HG02970 (cell line): ENCODE results near the gene MSANTD3.
"Not testable (repeated sequence)": the region's sequence is repeated elsewhere in the genome, so short reads cannot be mapped to it uniquely, and the experiment has no call there.

ENCODE experiments used
- ATAC-seq: cut with Tn5 transposase; IDR thresholded peaks from one replicate; pipeline ENCODE4 v1.9.1; 2021; ENCODE audit warnings: mild to moderate bottlenecking, moderate library complexity, moderate number of reproducible peaks; ENCODE audit not compliant: unreplicated experiment, low FRiP score

Gene MSANTD3, protein sequence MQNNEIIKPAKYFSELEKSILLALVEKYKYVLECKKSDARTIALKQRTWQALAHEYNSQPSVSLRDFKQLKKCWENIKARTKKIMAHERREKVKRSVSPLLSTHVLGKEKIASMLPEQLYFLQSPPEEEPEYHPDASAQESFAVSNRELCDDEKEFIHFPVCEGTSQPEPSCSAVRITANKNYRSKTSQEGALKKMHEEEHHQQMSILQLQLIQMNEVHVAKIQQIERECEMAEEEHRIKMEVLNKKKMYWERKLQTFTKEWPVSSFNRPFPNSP

DNA sequence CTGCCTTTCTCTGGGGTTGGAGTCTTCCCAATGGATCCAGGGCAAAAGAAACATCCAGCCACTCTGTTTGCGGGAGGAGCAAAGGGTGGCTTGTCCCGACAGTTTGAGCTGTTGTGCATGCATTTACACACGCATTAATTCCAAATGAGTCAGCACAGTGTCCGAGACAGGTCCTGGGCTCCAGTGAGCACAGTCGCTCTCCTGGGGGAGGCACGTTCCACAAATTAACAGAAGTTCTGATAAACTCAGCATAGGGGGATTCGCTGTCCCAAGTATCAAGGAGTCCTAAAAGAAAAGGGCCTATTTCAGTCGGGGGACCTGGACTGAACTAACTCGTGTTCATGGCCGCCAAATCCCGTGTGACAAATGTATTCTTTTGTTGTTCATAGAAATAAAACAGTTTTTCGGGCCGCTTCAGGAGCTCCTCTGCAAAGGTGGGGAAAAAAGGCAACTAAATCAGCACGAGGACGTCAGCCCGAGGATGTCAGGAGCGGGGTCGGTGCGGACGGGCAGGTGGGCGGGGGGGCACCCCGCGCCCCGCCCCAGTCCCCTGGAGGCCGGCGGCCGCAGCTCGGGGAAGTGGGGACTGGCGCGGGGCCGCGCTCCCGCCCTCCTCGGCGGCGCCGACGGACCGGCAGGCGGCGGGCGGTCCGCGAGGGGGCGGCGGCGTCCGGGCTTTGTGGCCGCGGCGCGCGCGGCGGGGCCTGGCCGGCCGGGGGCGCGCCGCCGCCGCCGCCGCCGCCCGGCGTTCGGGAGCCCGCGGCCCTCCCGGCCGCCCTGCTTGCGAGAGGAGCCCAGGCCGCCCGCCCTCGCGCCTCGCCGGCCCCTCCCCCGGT, at the start of gene MSANTD3:
MSANTD3 (plus strand) TSS at position 614 of the 836 bp plus-strand sequence. CDS start 14,796 bp downstream, outside the sequence.
- ATAC-seq: peak; percentile 73

DNA sequence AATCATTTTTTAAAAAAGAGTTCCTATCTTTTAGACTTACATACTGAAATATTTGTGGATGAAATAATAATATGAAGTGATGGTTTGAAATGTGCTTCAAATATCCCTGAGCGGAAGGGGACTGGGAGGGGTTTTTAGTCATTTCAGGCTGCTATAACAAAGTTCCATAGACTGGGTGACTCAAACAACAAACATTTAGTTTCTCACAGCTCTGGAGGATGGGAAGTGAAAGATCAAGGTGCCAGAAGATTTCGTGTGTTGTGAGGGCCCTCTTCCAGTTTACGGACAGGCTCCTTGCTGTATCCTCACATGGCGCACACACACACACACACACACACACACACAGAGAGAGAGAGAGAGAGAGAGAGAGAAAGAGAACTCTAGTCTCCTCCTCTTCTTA, 47.1 kb upstream of the MSANTD3 start:
- no peak for ATAC-seq

DNA sequence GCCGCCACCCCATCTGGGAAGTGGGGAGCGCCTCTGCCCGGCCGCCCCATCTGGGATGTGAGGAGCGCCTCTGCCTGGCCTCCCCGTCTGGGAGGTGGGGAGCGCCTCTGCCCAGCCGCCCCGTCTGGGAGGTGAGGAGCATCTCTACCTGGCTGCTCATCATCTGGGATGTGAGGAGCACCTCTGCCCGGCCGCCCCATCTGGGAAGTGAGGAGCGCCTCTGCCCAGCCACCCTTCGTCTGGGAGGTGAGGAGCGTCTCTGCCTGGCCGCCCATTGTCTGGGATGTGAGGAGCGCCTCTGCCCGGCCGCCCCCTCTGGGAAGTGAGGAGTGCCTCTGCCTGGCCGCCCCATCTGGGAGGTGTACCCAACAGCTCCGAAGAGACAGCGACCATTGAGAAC, 34.0 kb upstream of the MSANTD3 start:
- not testable (repeated sequence) for ATAC-seq

DNA sequence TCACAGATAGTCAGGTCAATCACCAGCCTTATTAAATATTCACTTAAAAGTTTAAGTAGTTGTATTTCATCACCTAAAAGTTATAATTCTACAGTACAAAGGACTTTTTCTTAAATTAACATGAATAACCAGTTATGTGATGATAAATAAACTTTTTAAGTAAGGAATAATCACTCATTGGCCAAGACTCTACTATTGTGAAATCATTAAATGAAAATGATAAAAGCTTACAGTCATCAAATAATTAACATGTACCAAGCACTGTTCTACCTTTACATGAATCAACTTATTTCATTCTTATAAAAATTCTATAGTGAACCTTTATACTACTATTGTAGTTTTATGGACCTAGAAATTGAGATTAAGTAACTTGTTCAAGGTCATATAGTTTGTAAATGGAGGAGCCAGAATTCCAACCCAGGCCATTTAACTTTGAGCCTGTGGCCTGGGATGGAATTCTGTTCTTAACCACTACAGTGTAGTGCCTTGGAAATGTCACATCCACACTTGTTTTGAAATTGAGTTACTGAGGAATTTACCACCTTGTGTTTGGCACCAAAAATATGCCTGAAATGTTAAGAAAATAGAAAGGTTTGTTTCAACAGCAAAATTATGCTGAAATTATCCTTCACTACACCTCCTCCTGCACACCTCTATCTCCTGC, 32.8 kb upstream of the MSANTD3 start:
- no peak for ATAC-seq

- ATAC-seq: no peak
Measured at GRCh38 chr9:100394816-100395215, 32.1 kb upstream of the MSANTD3 start.

GRCh38 chr9:100396769-100397168, 30.2 kb upstream of the MSANTD3 start:
- ATAC-seq: no peak

DNA sequence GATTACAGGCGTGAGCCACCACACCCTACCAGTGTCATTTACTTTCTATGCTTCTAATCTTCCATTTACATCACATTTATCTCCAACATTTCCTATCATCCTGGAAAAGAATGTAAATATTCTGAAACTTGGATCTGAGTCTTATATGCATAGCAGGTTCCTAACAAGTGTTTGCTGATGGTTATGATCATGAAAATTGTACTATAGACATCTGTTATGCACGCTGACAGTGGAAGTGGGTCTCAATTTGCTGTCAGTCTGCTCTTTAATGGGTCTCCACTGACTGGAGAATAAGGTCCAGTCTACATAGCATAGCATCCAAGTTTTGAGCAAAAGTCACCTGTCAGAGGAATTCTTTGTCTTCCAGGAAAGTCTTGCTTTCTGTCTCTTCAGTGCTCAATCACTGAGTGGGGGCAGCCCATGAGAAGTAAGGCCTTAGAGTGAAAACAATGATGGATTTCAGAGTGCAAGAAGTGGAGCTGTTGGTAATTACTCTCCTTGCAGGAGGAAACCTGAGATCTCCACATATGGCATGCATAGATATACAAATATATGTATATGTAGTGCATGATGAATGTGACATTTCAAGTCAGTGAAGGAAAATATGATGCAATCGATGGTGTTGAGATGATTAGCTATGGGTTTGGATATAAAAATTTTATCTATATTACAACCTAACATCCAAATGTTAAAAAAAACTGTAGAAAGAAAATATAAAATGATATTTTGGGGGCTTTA, 29.2 kb upstream of the MSANTD3 start:
- ATAC-seq: no peak

GRCh38 chr9:100401042-100401441, 25.9 kb upstream of the MSANTD3 start:
- no peak for ATAC-seq

DNA sequence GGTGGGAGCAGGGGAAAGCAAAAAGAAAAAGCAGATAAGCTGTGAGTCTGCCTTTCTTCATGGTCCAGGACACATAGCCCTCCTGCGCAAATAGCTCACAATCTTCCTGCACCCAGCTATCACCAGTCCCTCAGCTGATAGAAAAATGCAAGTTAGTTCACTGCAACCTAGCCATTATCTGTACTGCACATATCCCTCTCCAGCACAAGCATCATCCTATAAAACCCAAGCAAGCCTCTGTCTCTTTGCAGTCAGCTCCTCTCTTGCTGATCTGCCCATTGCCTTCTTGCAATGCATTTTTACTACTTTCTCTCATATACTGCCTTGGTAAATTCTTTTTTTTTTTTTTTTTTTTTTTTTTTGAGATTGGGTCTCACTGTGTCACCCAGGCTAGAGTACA, 20.0 kb upstream of the MSANTD3 start:
- ATAC-seq: no peak

GRCh38 chr9:100408546-100409175, 18.3 kb upstream of the MSANTD3 start:
- no peak for ATAC-seq

- ATAC-seq: no peak
Measured at GRCh38 chr9:100409176-100409556, 17.8 kb upstream of the MSANTD3 start.

DNA sequence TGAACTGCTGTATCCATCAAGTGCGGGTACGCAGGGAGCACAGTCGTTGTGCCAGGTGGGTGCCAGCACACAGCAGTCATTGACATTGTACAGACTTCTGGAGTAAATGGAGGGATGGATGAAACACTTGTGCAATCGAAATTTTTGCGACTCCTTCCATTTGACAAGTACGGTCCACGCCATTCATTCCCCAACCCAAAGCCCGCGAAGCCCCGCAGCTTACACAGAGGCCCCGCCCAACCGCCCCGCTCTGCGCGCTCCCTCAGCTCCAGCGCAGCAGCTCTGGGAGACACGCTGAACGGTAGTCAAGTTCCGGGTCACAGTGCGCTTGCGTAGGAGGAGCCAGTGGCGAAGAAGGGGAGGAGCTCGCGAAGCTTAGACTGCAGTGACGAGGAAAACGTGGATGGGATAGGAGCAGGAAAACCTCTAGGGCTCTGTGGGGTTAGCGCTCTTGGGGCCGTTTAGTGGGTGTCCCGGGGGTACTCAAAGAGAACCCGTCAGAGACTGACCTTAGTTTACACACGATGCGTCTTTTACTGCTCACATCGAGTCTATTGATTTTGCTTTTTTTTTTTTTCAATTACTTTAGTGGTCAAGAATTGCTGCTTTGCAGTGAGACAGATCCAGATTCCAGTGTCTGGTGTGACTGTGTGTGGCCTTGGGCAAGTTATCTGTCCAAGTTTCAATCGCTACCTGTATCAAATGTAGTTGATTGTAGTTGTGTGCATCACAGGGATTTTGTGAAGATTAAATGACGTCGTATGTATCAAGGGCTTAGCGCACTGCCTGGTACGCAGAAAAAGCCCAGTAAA, 15.3 kb upstream of the MSANTD3 start:
- ATAC-seq: peak; percentile 98

DNA sequence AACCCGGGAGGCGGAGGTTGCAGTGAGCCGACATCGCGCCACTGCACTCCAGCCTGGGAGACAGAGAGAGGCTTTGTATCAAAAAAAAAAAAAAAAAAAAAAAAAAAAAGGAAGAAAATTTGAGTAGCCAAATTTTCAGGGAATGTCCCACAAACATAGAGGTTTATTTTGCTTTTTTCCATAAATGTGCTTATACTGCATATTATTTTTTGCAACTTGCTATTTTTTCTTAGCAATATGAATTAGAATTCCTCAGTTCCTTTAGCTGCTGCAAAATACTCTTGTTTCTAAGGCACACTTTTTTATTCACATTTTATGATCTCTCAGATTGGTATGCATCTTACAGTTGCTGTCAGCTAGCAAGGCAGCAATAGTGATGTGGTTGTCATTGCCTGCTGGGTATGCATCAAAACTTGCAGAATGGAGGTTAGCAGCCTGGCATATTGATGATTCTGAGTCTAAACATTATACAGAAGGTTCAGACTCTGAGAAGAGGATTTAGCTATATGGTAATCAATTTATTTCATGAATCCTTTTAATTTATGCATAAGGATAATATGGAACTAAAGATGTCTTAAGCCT, 13.0 kb upstream of the MSANTD3 start:
- no peak for ATAC-seq

GRCh38 chr9:100417815-100418214, 9.1 kb upstream of the MSANTD3 start:
- no peak for ATAC-seq

DNA sequence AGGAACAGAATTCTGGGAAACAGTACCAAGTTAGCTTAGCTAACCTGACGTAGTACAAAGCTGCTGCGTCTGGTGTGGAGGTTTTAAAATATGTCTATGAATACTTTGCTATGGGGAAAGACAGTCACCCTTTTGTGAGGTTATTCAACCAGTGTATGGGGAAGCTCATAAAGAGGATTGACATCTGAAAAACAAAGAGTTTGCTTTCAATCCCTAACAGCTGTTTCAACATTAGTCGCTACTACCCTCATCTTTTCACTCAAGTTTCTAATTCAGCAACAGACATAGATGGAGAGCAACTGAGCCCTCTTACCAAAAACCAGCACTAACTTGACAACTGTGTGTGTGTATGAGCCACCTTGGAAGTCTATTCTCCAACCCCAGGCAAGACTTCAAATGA, 7.8 kb upstream of the MSANTD3 start:
- ATAC-seq: no peak

DNA sequence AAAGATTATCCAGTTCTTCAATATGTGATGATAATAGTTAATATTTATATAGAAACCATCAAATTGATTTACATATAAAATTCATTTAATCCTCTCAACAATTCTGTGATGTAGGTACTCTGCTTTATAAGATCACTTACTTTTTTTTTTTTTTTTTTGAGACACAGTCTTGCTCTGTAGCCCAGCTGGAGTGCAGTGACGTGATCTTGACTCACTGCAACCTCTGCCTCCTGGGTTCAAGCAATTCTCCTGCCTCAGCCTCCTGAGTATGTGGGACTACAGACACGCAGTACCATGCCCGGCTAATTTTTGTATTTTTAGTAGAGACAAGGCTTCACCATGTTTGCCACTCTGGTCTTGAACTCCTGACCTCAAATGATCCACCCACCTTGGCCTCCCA, 5.8 kb upstream of the MSANTD3 start:
- ATAC-seq: not testable (repeated sequence)

GRCh38 chr9:100425758-100426157, 1.2 kb upstream of the MSANTD3 start:
- ATAC-seq: no peak

- ATAC-seq: no peak
Measured at GRCh38 chr9:100426189-100426529, 784 bp upstream of the MSANTD3 start.
